Endothelial cell of umbilical vein (primary cell): ENCODE data around the gene ARHGAP15.

Source experiments
- EZH2 ChIP-seq: IDR thresholded peaks from 2 replicates; pipeline ENCODE4 v1.6.1; 2012; ENCODE audit warnings: borderline replicate concordance, low read depth, mild to moderate bottlenecking, moderate library complexity, low read length, inconsistent platforms; ENCODE audit not compliant: severe bottlenecking
- TF ChIP-seq, protein P1 (sequence below), 2 donors: IDR thresholded peaks; 1 replicate in 1 of 2; 2 replicates in 1 of 2; pipeline ENCODE4 v1.5.1; 2011; ENCODE audit warnings: low read length in 2 of 2, mild to moderate bottlenecking in 2 of 2, moderate library complexity in 2 of 2, control low read depth in 1 of 2, inconsistent platforms in 1 of 2, low read depth in 1 of 2; ENCODE audit not compliant: insufficient read depth in 1 of 2; ENCODE audit errors: extremely low read depth in 1 of 2
- TF ChIP-seq, protein P2 (sequence below): IDR thresholded peaks from 2 replicates; pipeline ENCODE4 v1.6.1; 2011; ENCODE audit not compliant: insufficient read depth, insufficient read length

DNA sequence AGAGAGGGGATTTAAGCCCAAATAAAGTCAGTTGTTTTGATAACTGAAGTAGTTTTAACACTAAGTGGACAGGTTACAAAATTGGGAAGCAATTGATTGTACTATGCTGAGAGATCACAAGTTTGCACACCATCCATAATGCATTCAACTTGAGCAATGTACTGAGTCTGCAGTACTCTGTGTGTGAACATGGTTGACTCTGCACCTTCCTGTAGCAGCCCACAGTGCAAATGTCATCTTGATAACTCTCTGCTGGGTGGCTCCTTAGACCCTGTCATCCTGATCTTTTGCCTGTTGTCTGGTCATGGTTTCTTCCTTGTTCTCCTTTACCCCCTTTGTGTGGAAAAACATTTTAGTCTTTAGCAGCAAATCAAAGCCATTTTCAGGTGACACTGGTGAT, 168.0 kb downstream of the ARHGAP15 start:
- TF ChIP-seq EZH2 = no peak
- TF ChIP-seq, protein P1, sequence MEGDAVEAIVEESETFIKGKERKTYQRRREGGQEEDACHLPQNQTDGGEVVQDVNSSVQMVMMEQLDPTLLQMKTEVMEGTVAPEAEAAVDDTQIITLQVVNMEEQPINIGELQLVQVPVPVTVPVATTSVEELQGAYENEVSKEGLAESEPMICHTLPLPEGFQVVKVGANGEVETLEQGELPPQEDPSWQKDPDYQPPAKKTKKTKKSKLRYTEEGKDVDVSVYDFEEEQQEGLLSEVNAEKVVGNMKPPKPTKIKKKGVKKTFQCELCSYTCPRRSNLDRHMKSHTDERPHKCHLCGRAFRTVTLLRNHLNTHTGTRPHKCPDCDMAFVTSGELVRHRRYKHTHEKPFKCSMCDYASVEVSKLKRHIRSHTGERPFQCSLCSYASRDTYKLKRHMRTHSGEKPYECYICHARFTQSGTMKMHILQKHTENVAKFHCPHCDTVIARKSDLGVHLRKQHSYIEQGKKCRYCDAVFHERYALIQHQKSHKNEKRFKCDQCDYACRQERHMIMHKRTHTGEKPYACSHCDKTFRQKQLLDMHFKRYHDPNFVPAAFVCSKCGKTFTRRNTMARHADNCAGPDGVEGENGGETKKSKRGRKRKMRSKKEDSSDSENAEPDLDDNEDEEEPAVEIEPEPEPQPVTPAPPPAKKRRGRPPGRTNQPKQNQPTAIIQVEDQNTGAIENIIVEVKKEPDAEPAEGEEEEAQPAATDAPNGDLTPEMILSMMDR (IDR thresholded peaks at IDR 0.05; ENCODE audit: extremely low read depth in 1 of 2, insufficient read depth in 1 of 2, low read depth in 1 of 2, low read length in 2 of 2) = no peak
- TF ChIP-seq, protein P2, sequence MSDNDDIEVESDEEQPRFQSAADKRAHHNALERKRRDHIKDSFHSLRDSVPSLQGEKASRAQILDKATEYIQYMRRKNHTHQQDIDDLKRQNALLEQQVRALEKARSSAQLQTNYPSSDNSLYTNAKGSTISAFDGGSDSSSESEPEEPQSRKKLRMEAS = no peak
